Neural progenitor cell (in vitro differentiated cells): Measurements from ENCODE around the gene PGBD5. TPM values are rescaled to one million over a fixed set of nuclear protein-coding genes. Genes with fewer than 3 reads are reported as not detected.

ENCODE experiments used
- DNase-seq: peaks from one replicate; pipeline ENCODE4 v3.0.0-alpha.2; 2016; ENCODE audit warnings: low spot score
- H2AFZ ChIP-seq: fragments of 200-600 bp; sonication (generic); replicated peaks from 2 replicates; pipeline ENCODE4 v1.6.1; 2016; ENCODE audit warnings: antibody characterized with exemption
- H3F3A ChIP-seq: fragments of 200-600 bp; sonication (generic); 2 replicates; pipeline ENCODE4 v1.6.1; 2016; ENCODE audit warnings: antibody characterized with exemption, low read depth
- H3K27ac ChIP-seq: fragments of 200-600 bp; sonication (generic); 2 replicates; pipeline ENCODE4 v1.5.1; 2016; ENCODE audit warnings: mild to moderate bottlenecking
- H3K27me3 ChIP-seq: fragments of 200-600 bp; sonication (generic); 2 replicates; pipeline ENCODE4 v1.6.1; 2016; ENCODE audit warnings: mild to moderate bottlenecking, moderate library complexity
- H3K36me3 ChIP-seq: fragments of 200-600 bp; sonication (generic); 2 replicates; pipeline ENCODE4 v1.5.1; 2016
- H3K4me1 ChIP-seq: fragments of 200-600 bp; sonication (generic); 2 replicates; pipeline ENCODE4 v1.6.1; 2016; ENCODE audit warnings: mixed run types
- H3K4me2 ChIP-seq: fragments of 200-600 bp; sonication (generic); 2 replicates; pipeline ENCODE4 v1.6.1; 2016
- H3K4me3 ChIP-seq: fragments of 200-600 bp; sonication (generic); 2 replicates; pipeline ENCODE4 v1.5.1; 2016
- H3K79me2 ChIP-seq: fragments of 200-600 bp; sonication (generic); 2 replicates; pipeline ENCODE4 v1.6.1; 2016; ENCODE audit warnings: low read depth
- H3K9ac ChIP-seq: fragments of 200-600 bp; sonication (generic); 2 replicates; pipeline ENCODE4 v1.6.1; 2016
- H3K9me3 ChIP-seq: fragments of 200-600 bp; sonication (generic); 2 replicates; pipeline ENCODE4 v1.5.1; 2016; ENCODE audit warnings: low read depth
- H4K20me1 ChIP-seq: fragments of 200-600 bp; sonication (generic); 2 replicates; pipeline ENCODE4 v1.6.1; 2016; ENCODE audit warnings: low read depth
- H3K27ac Mint-ChIP-seq: 3 replicates; pipeline ENCODE4 v1.8.0; 2021; ENCODE audit warnings: mixed read lengths
- H3K27me3 Mint-ChIP-seq: 2 replicates; pipeline ENCODE4 v1.8.0; 2022; ENCODE audit warnings: low read depth, mild to moderate bottlenecking, inconsistent platforms, moderate library complexity, mixed read lengths; ENCODE audit not compliant: insufficient read depth
- H3K36me3 Mint-ChIP-seq: 3 replicates; pipeline ENCODE4 v1.8.0; 2021; ENCODE audit warnings: mixed read lengths
- H3K4me1 Mint-ChIP-seq: 3 replicates; pipeline ENCODE4 v1.8.0; 2021; ENCODE audit warnings: mixed read lengths
- H3K4me3 Mint-ChIP-seq: 3 replicates; pipeline ENCODE4 v1.8.0; 2021; ENCODE audit warnings: mild to moderate bottlenecking, moderate library complexity, mixed read lengths
- H3K9me3 Mint-ChIP-seq: 3 replicates; pipeline ENCODE4 v1.8.0; 2020; ENCODE audit warnings: mixed read lengths
- EZH2 ChIP-seq: fragments of 200-600 bp; sonication (generic); IDR thresholded peaks from 2 replicates; pipeline ENCODE4 v1.6.1; 2017; ENCODE audit warnings: antibody characterized with exemption, mild to moderate bottlenecking, moderate library complexity
- EZH2phosphoT487 ChIP-seq: fragments of 200-600 bp; sonication (generic); IDR thresholded peaks from 2 replicates; pipeline ENCODE4 v1.6.1; 2017; ENCODE audit warnings: antibody characterized with exemption
- total RNA-seq: library from RNA; depleted of rRNA; stranded (reverse); fragments of >200 nt; gene quantifications from 2 replicates; pipeline ENCODE4 v1.2.3, GENCODE V29; 2015; ENCODE audit warnings: low replicate concordance
- TF ChIP-seq, protein P1 (sequence below): fragments of 200-600 bp; sonication (generic); IDR thresholded peaks from 2 replicates; pipeline ENCODE4 v1.5.1; 2017; ENCODE audit warnings: antibody characterized with exemption, mild to moderate bottlenecking

PGBD5 gene
- total RNA-seq, 1 donor from 2014 or later, result 1.2 TPM

DNA sequence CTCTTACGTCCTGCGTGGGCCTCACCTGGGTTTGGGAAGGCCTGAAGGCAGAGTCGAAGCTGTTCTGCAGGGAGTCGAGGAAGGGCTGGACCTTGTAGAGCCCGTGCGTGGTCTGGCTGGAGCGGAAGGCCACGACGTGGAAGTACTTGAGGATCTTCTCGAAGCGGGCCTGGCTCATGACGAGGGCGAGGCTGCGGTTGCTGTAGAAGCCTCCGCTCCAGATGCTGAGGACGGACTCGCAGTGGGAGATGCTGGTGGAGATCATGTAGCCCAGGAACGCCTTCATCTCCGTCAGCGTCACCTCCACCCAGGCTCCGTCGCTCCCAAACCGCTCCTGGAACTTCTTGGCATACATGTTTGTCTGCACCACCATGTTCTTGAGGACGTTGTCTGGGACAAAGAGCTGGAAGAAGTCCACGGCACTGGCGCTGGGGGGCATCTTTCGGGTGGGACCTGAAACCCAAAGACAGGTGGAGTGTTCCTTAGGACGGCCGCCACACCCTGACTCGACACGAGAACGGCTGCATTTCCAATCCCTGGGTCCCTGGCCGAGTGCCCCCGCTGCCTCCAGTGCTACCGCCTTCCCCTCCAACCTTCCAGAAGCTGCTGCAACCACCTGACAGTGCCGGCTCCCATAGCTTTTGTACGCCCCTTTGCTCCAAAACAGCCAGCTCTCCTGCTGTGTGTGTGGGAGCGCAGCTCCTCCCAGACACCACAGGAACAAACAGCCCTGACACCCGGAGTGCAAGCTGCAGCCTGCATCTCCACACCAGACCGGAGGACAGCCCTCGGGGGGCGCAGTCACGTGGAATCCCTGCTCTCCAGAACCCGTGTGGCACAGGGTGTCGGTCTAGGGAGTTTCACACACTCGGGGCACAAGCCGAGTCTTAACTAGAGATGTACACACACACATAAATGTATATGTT is 69.0 kb downstream of the PGBD5 start:
- H3K27me3 ChIP-seq, result no peaks in the 10 kb centered on the region
- H3K36me3 ChIP-seq, result no peaks in the 10 kb centered on the region
- H3K4me3 ChIP-seq, result no peak overlapping the region
- no peaks in the 10 kb centered on the region for H3F3A ChIP-seq
- H2AFZ ChIP-seq, result no peak overlapping the region
- Mint-ChIP-seq H3K36me3 (peaks cover 4% of the 10 kb centered on the region), H3K4me1 (peaks cover 14% of the 10 kb centered on the region), H3K9me3 (no peaks in the 10 kb centered on the region), H3K27me3 (peaks cover 5% of the 10 kb centered on the region), H3K27ac (no peak overlapping the region), H3K4me3 (no peak overlapping the region)
- TF ChIP-seq EZH2phosphoT487 (no peak), EZH2 (no peak)
- TF ChIP-seq, protein P1, sequence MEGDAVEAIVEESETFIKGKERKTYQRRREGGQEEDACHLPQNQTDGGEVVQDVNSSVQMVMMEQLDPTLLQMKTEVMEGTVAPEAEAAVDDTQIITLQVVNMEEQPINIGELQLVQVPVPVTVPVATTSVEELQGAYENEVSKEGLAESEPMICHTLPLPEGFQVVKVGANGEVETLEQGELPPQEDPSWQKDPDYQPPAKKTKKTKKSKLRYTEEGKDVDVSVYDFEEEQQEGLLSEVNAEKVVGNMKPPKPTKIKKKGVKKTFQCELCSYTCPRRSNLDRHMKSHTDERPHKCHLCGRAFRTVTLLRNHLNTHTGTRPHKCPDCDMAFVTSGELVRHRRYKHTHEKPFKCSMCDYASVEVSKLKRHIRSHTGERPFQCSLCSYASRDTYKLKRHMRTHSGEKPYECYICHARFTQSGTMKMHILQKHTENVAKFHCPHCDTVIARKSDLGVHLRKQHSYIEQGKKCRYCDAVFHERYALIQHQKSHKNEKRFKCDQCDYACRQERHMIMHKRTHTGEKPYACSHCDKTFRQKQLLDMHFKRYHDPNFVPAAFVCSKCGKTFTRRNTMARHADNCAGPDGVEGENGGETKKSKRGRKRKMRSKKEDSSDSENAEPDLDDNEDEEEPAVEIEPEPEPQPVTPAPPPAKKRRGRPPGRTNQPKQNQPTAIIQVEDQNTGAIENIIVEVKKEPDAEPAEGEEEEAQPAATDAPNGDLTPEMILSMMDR, result no peak
- H4K20me1 ChIP-seq, result no peaks in the 10 kb centered on the region
- no peaks in the 10 kb centered on the region for H3K79me2 ChIP-seq
- no peaks in the 10 kb centered on the region for H3K9me3 ChIP-seq
- DNase-seq, result no peak
- no peaks in the 10 kb centered on the region for H3K4me1 ChIP-seq
- H3K27ac ChIP-seq, result no peak overlapping the region
- no peak overlapping the region for H3K4me2 ChIP-seq
- H3K9ac ChIP-seq, result no peak overlapping the region

DNA sequence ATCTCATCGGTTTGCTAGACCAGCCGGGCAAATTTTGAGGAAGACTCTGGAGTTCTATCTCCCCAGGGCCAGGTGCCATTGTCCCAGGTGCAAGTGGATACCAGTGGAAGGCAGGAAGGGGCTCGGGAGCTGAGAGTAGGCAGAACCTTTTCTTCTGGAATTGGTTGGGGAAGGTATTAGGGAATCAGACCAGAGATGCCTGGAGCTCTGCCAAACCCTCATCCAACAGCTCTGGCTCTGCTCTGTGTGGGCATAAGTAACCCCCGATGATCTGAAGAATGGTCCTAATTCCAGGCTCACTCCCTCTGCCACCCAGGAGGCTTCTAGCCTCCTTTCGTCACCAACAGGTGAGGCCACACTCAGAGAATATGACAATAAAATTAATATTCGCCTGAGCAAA is 69.9 kb downstream of the PGBD5 start:
- no peaks in the 10 kb centered on the region for H3K36me3 ChIP-seq
- H3K27ac ChIP-seq, result no peak overlapping the region
- no peaks in the 10 kb centered on the region for H3K27me3 ChIP-seq
- H3F3A ChIP-seq, result no peaks in the 10 kb centered on the region
- no peak overlapping the region for H3K4me2 ChIP-seq
- Mint-ChIP-seq H3K4me3 (no peak overlapping the region), H3K27ac (no peak overlapping the region), H3K36me3 (peaks cover 6% of the 10 kb centered on the region), H3K9me3 (no peaks in the 10 kb centered on the region), H3K4me1 (peaks cover 18% of the 10 kb centered on the region), H3K27me3 (peaks cover 4% of the 10 kb centered on the region)
- no peak overlapping the region for H3K4me3 ChIP-seq
- H3K4me1 ChIP-seq, result no peaks in the 10 kb centered on the region
- H3K9me3 ChIP-seq, result no peaks in the 10 kb centered on the region
- no peak overlapping the region for H2AFZ ChIP-seq
- no peak for DNase-seq
- no peaks in the 10 kb centered on the region for H4K20me1 ChIP-seq
- H3K9ac ChIP-seq, result no peak overlapping the region
- no peak for TF ChIP-seq EZH2
- TF ChIP-seq, protein P1, result no peak
- TF ChIP-seq EZH2phosphoT487, result no peak
- H3K79me2 ChIP-seq, result no peaks in the 10 kb centered on the region

DNA sequence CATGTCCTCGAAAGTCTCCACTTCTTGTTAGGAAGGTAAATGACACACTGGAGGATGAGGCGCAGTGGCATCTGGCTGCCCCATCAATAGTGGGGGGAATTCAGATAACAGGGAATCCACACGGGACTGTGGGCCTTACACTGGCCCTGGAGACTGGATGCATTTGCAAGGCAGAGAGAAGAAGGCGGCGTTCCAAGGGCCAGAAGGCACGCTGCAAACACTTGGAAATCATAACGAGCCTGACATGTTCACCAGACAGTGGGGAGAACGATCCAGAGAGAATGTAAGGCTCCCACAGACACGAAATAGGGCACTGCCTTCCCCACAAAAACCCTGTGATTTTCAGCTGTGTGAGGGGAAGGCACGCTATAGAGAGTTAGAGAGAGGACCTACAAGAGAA is 70.5 kb downstream of the PGBD5 start:
- TF ChIP-seq EZH2phosphoT487, result no peak
- TF ChIP-seq, protein P1, result no peak
- TF ChIP-seq EZH2, result no peak

More for the DNA sequence above, 70.5 kb downstream of the PGBD5 start:
- H3K9me3 Mint-ChIP-seq, result no peaks in the 10 kb centered on the region
- Histone ChIP-seq H3K27ac (no peak overlapping the region), H3K4me3 (no peak overlapping the region), H3K9ac (no peak overlapping the region), H2AFZ (no peak overlapping the region), H3K79me2 (no peaks in the 10 kb centered on the region), H3F3A (no peaks in the 10 kb centered on the region), H3K9me3 (no peaks in the 10 kb centered on the region), H3K4me1 (no peaks in the 10 kb centered on the region), H4K20me1 (no peaks in the 10 kb centered on the region), H3K36me3 (no peaks in the 10 kb centered on the region), H3K4me2 (no peak overlapping the region), H3K27me3 (no peaks in the 10 kb centered on the region)
- peaks cover 9% of the 10 kb centered on the region for H3K36me3 Mint-ChIP-seq
- H3K4me3 Mint-ChIP-seq, result no peak overlapping the region
- no peak for DNase-seq
- no peak overlapping the region for H3K27ac Mint-ChIP-seq
- H3K4me1 Mint-ChIP-seq, result peaks cover 18% of the 10 kb centered on the region
- H3K27me3 Mint-ChIP-seq, result peaks cover under 1% of the 10 kb centered on the region
